Psoas muscle (tissue), 8 donors: ENCODE measurements around the gene CHPF2. TPM values are rescaled to one million over a fixed set of nuclear protein-coding genes. Genes with fewer than 3 reads are reported as not detected.
A peak's percentile ranks its signal among the peaks of the same experiment; 100 is the strongest.

Experiments
- ATAC-seq, 4 donors: fragments of 200-7000 bp; cut with Tn5 transposase; one replicate each; pipeline ENCODE4 v1.9.1; 2020; ENCODE audit warnings: moderate library complexity in 3 of 4, mild to moderate bottlenecking in 2 of 4
- DNase-seq, 2 donors: peaks; one replicate each; pipeline ENCODE4 v3.0.0-alpha.2; 2020
- H3K27ac ChIP-seq: fragments of 200-600 bp; one replicate; pipeline ENCODE4 v1.8.0; 2022
- H3K27me3 ChIP-seq, 3 donors: fragments of 200-600 bp in 1 of 3; one replicate each; pipeline versions ENCODE4 v1.6.1 to v1.8.0; 2013 to 2022; ENCODE audit warnings: low read length in 2 of 3, mild to moderate bottlenecking in 2 of 3, moderate library complexity in 1 of 3; ENCODE audit not compliant: insufficient read depth in 3 of 3
- H3K36me3 ChIP-seq, 2 donors: fragments of 200-600 bp in 1 of 2; one replicate each; pipeline versions ENCODE4 v1.6.1 to v1.8.0; 2013 to 2022; ENCODE audit warnings: low read depth in 1 of 2, mild to moderate bottlenecking in 1 of 2, moderate library complexity in 1 of 2; ENCODE audit not compliant: insufficient read depth in 1 of 2
- H3K4me1 ChIP-seq: fragments of 200-600 bp; one replicate; pipeline ENCODE4 v1.8.0; 2022
- H3K4me3 ChIP-seq: fragments of 200-600 bp; one replicate; pipeline ENCODE4 v1.8.0; 2022; ENCODE audit warnings: mild to moderate bottlenecking
- H3K9me3 ChIP-seq: fragments of 200-600 bp; one replicate; pipeline ENCODE4 v1.8.0; 2022
- WGBS, 3 donors: extraction: QIAGEN DNeasy Blood & Tissue Kit; methylation state at CpG; one replicate each; pipeline versions ENCODE4 v1.1.6 to v1.1.7; 2013; 5-methylcytosine and 5-hydroxymethylcytosine counted together
- intact Hi-C, 2 donors: fragments of 100-400 bp; cut with DNase I; formaldehyde crosslinking; loops; one replicate each; pipeline versions ENCODE4 v1.11.0 to v1.14.2; 2022
- long read RNA-seq, 2 donors: library from polyadenylated mRNA; unstranded; transcript quantifications; one replicate each; pipeline ENCODE4 v2.0.0, GENCODE V29; 2021
- polyA plus RNA-seq, 3 donors: library from polyadenylated mRNA; stranded (reverse); fragments of 200-250 nt; gene quantifications; one replicate each; pipeline ENCODE4 v1.2.3, GENCODE V29; 2013
- total RNA-seq, 4 donors: library from RNA; stranded (reverse); fragmentation: NEBNext Ultra II Directional in 2 of 4; extraction: Animal tissue kit (Norgen Biotek cat#: 25700) in 2 of 4; gene quantifications; one replicate each; pipeline versions ENCODE4 v1.2.1 to v1.2.4, GENCODE V29; 2021 to 2023
- TF ChIP-seq, protein P1 (sequence below): fragments of 200-600 bp; IDR thresholded peaks from one replicate; pipeline ENCODE4 v1.8.0; 2022; ENCODE audit warnings: antibody characterized with exemption
- donor health status: healthy with polysubstance abuse.
- donor health status: DM: no; HTN: no; CAD: no; lungs with moderate emphysema.
- donor health status: Bipolar disorder and iron deficiency.
- donor health status: healthy.
- donor health status: DM: yes; HTN: yes; CAD: no.
- donor health status: DM: no; HTN: no; CAD: no.
- donor health status: DM: no; HTN: no; CAD: no.
- donor health status: DM: yes; HTN: yes; CAD: no.

The CHPF2 gene, protein sequence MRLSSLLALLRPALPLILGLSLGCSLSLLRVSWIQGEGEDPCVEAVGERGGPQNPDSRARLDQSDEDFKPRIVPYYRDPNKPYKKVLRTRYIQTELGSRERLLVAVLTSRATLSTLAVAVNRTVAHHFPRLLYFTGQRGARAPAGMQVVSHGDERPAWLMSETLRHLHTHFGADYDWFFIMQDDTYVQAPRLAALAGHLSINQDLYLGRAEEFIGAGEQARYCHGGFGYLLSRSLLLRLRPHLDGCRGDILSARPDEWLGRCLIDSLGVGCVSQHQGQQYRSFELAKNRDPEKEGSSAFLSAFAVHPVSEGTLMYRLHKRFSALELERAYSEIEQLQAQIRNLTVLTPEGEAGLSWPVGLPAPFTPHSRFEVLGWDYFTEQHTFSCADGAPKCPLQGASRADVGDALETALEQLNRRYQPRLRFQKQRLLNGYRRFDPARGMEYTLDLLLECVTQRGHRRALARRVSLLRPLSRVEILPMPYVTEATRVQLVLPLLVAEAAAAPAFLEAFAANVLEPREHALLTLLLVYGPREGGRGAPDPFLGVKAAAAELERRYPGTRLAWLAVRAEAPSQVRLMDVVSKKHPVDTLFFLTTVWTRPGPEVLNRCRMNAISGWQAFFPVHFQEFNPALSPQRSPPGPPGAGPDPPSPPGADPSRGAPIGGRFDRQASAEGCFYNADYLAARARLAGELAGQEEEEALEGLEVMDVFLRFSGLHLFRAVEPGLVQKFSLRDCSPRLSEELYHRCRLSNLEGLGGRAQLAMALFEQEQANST
- total RNA-seq (10 to 100 TPM in 3 of 4 donors, 1 to 10 TPM in 1; 8.8 to 19.8 (median 11.4) TPM), polyA plus RNA-seq (10 to 100 TPM in 1 of 3 donors, 1 to 10 TPM in 2; 5.3 to 19.2 (median 8.0) TPM)
- long read RNA-seq, donor 1, transcript CHPF2-201 (4 exons, 3,978 nt): major isoform, 8 of 10 reads
- long read RNA-seq, donor 1, partial matches to known transcripts: 1 of 10 reads
- long read RNA-seq, donor 1, other reads (novel, unspliced or antisense): 1 of 10 reads
- long read RNA-seq, donor 2, transcript CHPF2-201 (4 exons, 3,978 nt): major isoform, 17 of 34 reads
- long read RNA-seq, donor 2, partial matches to known transcripts: 5 of 34 reads
- long read RNA-seq, donor 2, other reads (novel, unspliced or antisense): 12 of 34 reads

DNA sequence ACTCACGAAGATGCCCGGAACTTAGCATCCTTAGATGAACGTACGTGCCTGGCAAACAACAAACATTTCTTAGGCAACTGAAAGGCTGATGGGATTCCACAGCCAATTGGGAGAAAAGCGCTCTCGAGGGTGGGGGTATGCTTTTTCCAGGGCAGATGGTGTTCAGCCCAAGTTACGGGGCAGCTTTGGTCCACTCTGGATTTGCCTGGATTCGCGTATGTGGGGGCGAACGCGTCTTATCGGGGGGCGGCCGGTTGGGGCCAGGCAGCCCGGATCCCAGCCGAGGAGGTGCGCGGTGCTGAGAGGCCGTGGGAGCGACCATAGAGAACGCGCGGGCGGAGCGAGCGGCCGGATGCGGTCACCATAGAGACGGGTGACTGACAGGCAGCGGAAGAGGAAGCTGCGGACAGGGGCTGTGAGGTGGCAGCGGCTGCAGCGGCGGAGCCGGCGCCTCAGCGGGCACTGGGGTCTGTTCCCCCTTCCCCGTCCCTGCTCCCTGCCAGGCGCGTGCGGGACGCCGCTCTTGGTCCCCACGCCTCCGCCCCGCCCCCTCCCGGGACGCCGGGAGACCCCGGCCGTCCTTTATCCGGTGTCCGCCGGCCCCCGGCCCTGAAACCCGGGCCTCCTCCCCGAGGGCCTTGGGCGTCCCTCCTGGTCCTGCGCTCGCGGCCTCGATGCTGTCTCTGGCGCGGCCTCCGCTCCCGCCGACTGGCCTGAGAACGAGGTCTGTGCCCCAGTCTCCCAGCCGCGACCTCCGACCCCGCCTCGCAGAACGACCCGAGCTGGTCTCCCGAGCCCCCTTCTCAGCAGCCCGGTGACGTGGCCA, at the start of gene CHPF2:
TSS of gene CHPF2 (plus strand) at position 393 of the 826 bp plus-strand sequence. CDS start 1,529 bp downstream, outside the sequence.
- WGBS, 3 donors: 0 to 1% (median 1%) methylated on average over 49 to 79 of the region's 79 CpGs
- ATAC-seq: peak; percentile 90 to 95 (median 92)
- Histone ChIP-seq H3K27me3 (no peaks in the 10 kb centered on the region), H3K27ac (peak within 1 kb of the TSS; percentile 88), H3K9me3 (no peaks in the 10 kb centered on the region), H3K36me3 (peaks cover 7 to 27% of the 10 kb centered on the region in 2 donors), H3K4me3 (peak within 1 kb of the TSS; percentile 92), H3K4me1 (peaks cover 24% of the 10 kb centered on the region)
- TF ChIP-seq, protein P1, sequence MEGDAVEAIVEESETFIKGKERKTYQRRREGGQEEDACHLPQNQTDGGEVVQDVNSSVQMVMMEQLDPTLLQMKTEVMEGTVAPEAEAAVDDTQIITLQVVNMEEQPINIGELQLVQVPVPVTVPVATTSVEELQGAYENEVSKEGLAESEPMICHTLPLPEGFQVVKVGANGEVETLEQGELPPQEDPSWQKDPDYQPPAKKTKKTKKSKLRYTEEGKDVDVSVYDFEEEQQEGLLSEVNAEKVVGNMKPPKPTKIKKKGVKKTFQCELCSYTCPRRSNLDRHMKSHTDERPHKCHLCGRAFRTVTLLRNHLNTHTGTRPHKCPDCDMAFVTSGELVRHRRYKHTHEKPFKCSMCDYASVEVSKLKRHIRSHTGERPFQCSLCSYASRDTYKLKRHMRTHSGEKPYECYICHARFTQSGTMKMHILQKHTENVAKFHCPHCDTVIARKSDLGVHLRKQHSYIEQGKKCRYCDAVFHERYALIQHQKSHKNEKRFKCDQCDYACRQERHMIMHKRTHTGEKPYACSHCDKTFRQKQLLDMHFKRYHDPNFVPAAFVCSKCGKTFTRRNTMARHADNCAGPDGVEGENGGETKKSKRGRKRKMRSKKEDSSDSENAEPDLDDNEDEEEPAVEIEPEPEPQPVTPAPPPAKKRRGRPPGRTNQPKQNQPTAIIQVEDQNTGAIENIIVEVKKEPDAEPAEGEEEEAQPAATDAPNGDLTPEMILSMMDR: no peak
- intact Hi-C loops: no loop called here
- peak; percentile 93 to 96 for DNase-seq

DNA sequence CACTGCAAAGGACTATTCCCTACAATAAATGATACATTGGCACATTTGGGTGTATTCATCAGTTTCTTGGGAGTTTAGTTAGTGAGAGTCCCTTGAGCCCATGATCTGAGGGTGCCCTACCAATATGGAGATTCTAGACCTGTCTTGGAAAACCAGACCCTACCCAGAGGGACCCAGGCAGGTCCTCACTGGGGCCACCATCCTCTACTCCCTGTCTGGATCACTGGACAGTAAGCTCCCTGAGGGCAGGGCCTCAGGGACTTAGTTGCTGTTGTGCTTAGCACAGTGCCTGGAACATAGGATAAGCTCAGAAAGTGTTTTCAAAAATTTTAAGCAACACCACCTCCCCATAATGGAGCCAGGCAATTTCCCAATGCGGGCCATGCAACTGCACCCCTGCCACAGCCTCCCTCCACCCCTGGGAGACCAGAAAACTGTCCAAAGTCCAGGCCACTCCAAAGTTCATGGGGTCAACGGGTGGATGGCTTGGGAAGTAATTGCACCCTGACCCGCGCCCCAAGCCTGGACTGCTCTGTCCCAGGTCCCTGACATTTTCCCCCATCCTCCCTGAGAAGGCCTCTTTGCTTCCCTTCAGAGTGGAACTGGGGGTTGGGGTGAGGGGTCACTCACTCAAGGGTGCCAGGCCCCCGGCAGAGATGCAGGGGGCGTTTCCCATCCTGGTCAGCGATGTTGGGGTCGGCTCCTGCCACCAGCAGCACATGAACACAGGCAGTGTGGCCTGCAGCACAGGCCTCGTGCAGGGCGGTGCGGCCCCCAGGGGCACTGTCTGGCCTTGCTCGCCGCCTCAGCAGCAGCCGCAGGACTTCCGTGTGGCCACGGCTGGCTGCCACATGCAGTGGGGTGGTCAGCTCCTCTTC, 46.3 kb upstream of the CHPF2 start:
- WGBS, 3 donors: 27 to 49% (median 33%) methylated on average over 16 of the region's 16 CpGs
- DNase-seq (peak in 1 of 2 donors; percentile 66), ATAC-seq (peak; percentile 41 to 67 (median 60))
- Histone ChIP-seq H3K9me3 (no peaks in the 10 kb centered on the region), H3K27me3 (no peaks in the 10 kb centered on the region), H3K36me3 (peaks cover 0 to 15% of the 10 kb centered on the region in 2 donors), H3K27ac (peak overlapping the region; percentile 97), H3K4me1 (peaks cover 33% of the 10 kb centered on the region), H3K4me3 (peak overlapping the region; percentile 67)
- TF ChIP-seq, protein P1: peak; percentile 6
- intact Hi-C loops: no loop called here

DNA sequence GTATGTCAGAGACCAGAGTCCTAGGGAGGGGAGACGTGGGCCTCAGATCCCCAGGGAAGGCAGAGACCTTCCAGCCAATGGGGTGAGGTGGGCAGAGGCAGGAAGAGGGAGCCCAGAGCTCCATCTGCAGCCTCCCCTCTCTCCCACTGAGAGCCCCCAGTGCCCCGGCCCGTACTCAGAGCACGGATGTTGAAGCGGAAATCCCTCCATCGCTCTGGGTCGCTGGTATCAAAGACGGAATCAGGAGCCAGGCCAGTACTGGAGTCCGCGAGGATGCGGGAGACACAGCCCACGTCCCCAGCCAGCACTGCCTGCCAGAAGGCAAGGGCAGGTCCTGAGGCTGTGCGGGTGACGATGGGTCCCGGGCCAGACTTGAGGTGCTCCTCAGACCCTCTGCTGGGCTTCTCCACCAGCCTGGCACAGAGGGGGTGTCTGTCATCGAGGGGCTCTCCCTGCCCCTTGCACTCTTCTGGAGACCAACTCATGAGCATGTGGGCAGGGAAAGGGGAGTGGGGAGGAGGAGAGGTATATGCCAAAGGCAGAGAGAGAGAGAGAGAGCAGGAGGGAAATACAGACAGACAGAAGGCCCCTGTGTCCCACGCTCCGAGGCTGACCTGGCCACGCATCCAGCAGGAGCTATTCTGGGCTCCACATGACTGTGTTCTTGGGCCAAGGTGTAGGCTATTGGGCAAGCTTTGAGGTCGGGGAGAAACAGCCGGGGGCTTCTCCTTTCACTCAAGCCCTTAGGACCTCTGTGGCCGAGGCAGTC, 45.5 kb upstream of the CHPF2 start, which contains the start of gene ASB10:
TSS of gene ASB10 (minus strand) at position 611 of the 769 bp plus-strand sequence. CDS start at position 491, 120 bp downstream.
- H3K27ac ChIP-seq: peak within 1 kb of the TSS; percentile 97
- H3K27me3 ChIP-seq: no peaks in the 10 kb centered on the region
- ATAC-seq (peak; percentile 84 to 89 (median 86)), DNase-seq (peak; percentile 54 to 84)
- H3K4me3 ChIP-seq: peak within 1 kb of the TSS; percentile 67
- no peaks in the 10 kb centered on the region for H3K9me3 ChIP-seq
- 19 to 34% (median 25%) methylated on average over 21 to 22 of the region's 22 CpGs for WGBS, 3 donors
- peaks cover 0 to 13% of the 10 kb centered on the region in 2 donors for H3K36me3 ChIP-seq
- intact Hi-C loops: no loop called here
- peaks cover 32% of the 10 kb centered on the region for H3K4me1 ChIP-seq
- TF ChIP-seq, protein P1: no peak
